ENCODE measurements around the gene GLRX2. TPM values are rescaled to one million over a fixed set of nuclear protein-coding genes. Genes with fewer than 3 reads are reported as not detected.

GLRX2 gene
- 14.5 TPM for polyA plus RNA-seq (2013)

- H3K4me3 ChIP-seq (ENCODE audit: control insufficient read depth in 1 of 7, extremely low read depth in 1 of 7, insufficient read depth in 4 of 7, low read depth in 2 of 7, low read length in 6 of 7) = peak within 1 kb of the TSS; percentile 60 to 98 (median 87)
- H3K36me3 ChIP-seq (ENCODE audit: control insufficient read depth in 4 of 4, insufficient read depth in 4 of 4, low read length in 3 of 4) = peaks cover 0 to 6% (median 3%) of the 10 kb centered on the region in 4 experiments
- H3K4me1 ChIP-seq (ENCODE audit: control extremely low read depth in 1 of 4, control insufficient read depth in 4 of 4, insufficient read depth in 4 of 4, low read length in 3 of 4) = peaks cover 10 to 18% (median 14%) of the 10 kb centered on the region in 4 experiments
- peak; percentile 76 to 91 (median 85) for DNase-seq
- H3K9me3 ChIP-seq (ENCODE audit: control extremely low read depth in 1 of 5, control insufficient read depth in 4 of 5, insufficient read depth in 2 of 5, low read depth in 1 of 5, low read length in 4 of 5) = no peaks in the 10 kb centered on the region
- ChIA-PET CTCF (interaction anchor here (1.1 to 1.7 kb wide), 3 partner anchors 12 to 34 kb away, joined by 3 to 7 read pairs (median 3); no protein-coding TSS in a partner anchor), POLR2A (interaction anchor here (0.5 to 1.5 kb wide), 3 partner anchors 12 to 45 kb away, joined by 3 to 7 read pairs (median 5); partner anchors contain the start of gene CDC73)
- no peaks in the 10 kb centered on the region for H3K27me3 ChIP-seq (replicated peaks in 2 of 5; ENCODE audit: control insufficient read depth in 4 of 5, insufficient read depth in 5 of 5, low read length in 4 of 5)
- WGBS (ENCODE audit: insufficient coverage) = under 1% methylated on average over 70 of the region's 73 CpGs
- H3K27ac ChIP-seq (ENCODE audit: insufficient read depth in 1 of 2, low read depth in 1 of 2, low read length in 2 of 2, poor library complexity in 1 of 2, severe bottlenecking in 2 of 2) = peak within 1 kb of the TSS; percentile 47 to 85
Measured at GRCh38 chr1:193104907-193105820, at the start of gene GLRX2. TSS of gene GLRX2 (minus strand) at chr1:193105414. CDS start at chr1:193105382, 32 bp downstream.

GRCh38 chr1:193144999-193145398 lies 39.8 kb upstream of the GLRX2 start:
- H3K27me3 ChIP-seq (replicated peaks in 2 of 5; ENCODE audit: control insufficient read depth in 4 of 5, insufficient read depth in 5 of 5, low read length in 4 of 5) = no peaks in the 10 kb centered on the region
- H3K27ac ChIP-seq (ENCODE audit: insufficient read depth in 1 of 2, low read depth in 1 of 2, low read length in 2 of 2, poor library complexity in 1 of 2, severe bottlenecking in 2 of 2) = no peak overlapping the region
- H3K4me1 ChIP-seq (ENCODE audit: control extremely low read depth in 1 of 4, control insufficient read depth in 4 of 4, insufficient read depth in 4 of 4, low read length in 3 of 4) = no peaks in the 10 kb centered on the region
- H3K9me3 ChIP-seq (ENCODE audit: control extremely low read depth in 1 of 5, control insufficient read depth in 4 of 5, insufficient read depth in 2 of 5, low read depth in 1 of 5, low read length in 4 of 5) = no peaks in the 10 kb centered on the region
- DNase-seq = no peak
- H3K36me3 ChIP-seq (ENCODE audit: control insufficient read depth in 4 of 4, insufficient read depth in 4 of 4, low read length in 3 of 4) = peaks cover 10 to 63% (median 39%) of the 10 kb centered on the region in 4 experiments
- no peak overlapping the region for H3K4me3 ChIP-seq (ENCODE audit: control insufficient read depth in 1 of 7, extremely low read depth in 1 of 7, insufficient read depth in 4 of 7, low read depth in 2 of 7, low read length in 6 of 7)
- ChIA-PET POLR2A (no interaction called here), CTCF (interaction anchor here (1.2 kb wide), 1 partner anchor 21 kb away, joined by 3 read pairs; no protein-coding TSS in a partner anchor)
- no CpG with 5 or more reads among the region's 1 CpG for WGBS (ENCODE audit: insufficient coverage)

- ChIA-PET CTCF (interaction anchor here (2.6 kb wide), 1 partner anchor 10 kb away, joined by 8 read pairs; no protein-coding TSS in a partner anchor), POLR2A (no interaction called here)
- no peak for DNase-seq
- Histone ChIP-seq H3K9me3 (ENCODE audit: control extremely low read depth in 1 of 5, control insufficient read depth in 4 of 5, insufficient read depth in 2 of 5, low read depth in 1 of 5, low read length in 4 of 5) (no peaks in the 10 kb centered on the region), H3K27ac (ENCODE audit: insufficient read depth in 1 of 2, low read depth in 1 of 2, low read length in 2 of 2, poor library complexity in 1 of 2, severe bottlenecking in 2 of 2) (no peak overlapping the region), H3K27me3 (replicated peaks in 2 of 5; ENCODE audit: control insufficient read depth in 4 of 5, insufficient read depth in 5 of 5, low read length in 4 of 5) (no peaks in the 10 kb centered on the region), H3K36me3 (ENCODE audit: control insufficient read depth in 4 of 4, insufficient read depth in 4 of 4, low read length in 3 of 4) (peaks cover 15 to 66% (median 42%) of the 10 kb centered on the region in 4 experiments), H3K4me3 (ENCODE audit: control insufficient read depth in 1 of 7, extremely low read depth in 1 of 7, insufficient read depth in 4 of 7, low read depth in 2 of 7, low read length in 6 of 7) (no peak overlapping the region), H3K4me1 (ENCODE audit: control extremely low read depth in 1 of 4, control insufficient read depth in 4 of 4, insufficient read depth in 4 of 4, low read length in 3 of 4) (no peaks in the 10 kb centered on the region)
- WGBS (ENCODE audit: insufficient coverage) = 97% methylated on average over 3 of the region's 5 CpGs
Measured at GRCh38 chr1:193144361-193144938, 39.2 kb upstream of the GLRX2 start.

GRCh38 chr1:193143285-193143684 lies 38.1 kb upstream of the GLRX2 start:
- Histone ChIP-seq H3K27ac (ENCODE audit: insufficient read depth in 1 of 2, low read depth in 1 of 2, low read length in 2 of 2, poor library complexity in 1 of 2, severe bottlenecking in 2 of 2) (no peak overlapping the region), H3K9me3 (ENCODE audit: control extremely low read depth in 1 of 5, control insufficient read depth in 4 of 5, insufficient read depth in 2 of 5, low read depth in 1 of 5, low read length in 4 of 5) (no peaks in the 10 kb centered on the region), H3K27me3 (replicated peaks in 2 of 5; ENCODE audit: control insufficient read depth in 4 of 5, insufficient read depth in 5 of 5, low read length in 4 of 5) (no peaks in the 10 kb centered on the region), H3K4me3 (ENCODE audit: control insufficient read depth in 1 of 7, extremely low read depth in 1 of 7, insufficient read depth in 4 of 7, low read depth in 2 of 7, low read length in 6 of 7) (no peak overlapping the region), H3K36me3 (ENCODE audit: control insufficient read depth in 4 of 4, insufficient read depth in 4 of 4, low read length in 3 of 4) (peaks cover 22 to 66% (median 49%) of the 10 kb centered on the region in 4 experiments), H3K4me1 (ENCODE audit: control extremely low read depth in 1 of 4, control insufficient read depth in 4 of 4, insufficient read depth in 4 of 4, low read length in 3 of 4) (no peaks in the 10 kb centered on the region)
- ChIA-PET CTCF (interaction anchor here (1.0 to 2.6 kb wide), 5 partner anchors 10 to 669 kb away, joined by 3 to 8 read pairs (median 3); no protein-coding TSS in a partner anchor), POLR2A (no interaction called here)
- peak; percentile 12 to 37 (median 34) for DNase-seq
- WGBS (ENCODE audit: insufficient coverage) = no CpG with 5 or more reads among the region's 1 CpG

- POLR2A ChIA-PET = no interaction called here
- WGBS (ENCODE audit: insufficient coverage) = no CpG with 5 or more reads among the region's 2 CpGs
- H3K4me3 ChIP-seq (ENCODE audit: control insufficient read depth in 1 of 7, extremely low read depth in 1 of 7, insufficient read depth in 4 of 7, low read depth in 2 of 7, low read length in 6 of 7) = no peak overlapping the region
- no peaks in the 10 kb centered on the region for H3K4me1 ChIP-seq (ENCODE audit: control extremely low read depth in 1 of 4, control insufficient read depth in 4 of 4, insufficient read depth in 4 of 4, low read length in 3 of 4)
- H3K9me3 ChIP-seq (ENCODE audit: control extremely low read depth in 1 of 5, control insufficient read depth in 4 of 5, insufficient read depth in 2 of 5, low read depth in 1 of 5, low read length in 4 of 5) = no peaks in the 10 kb centered on the region
- H3K36me3 ChIP-seq (ENCODE audit: control insufficient read depth in 4 of 4, insufficient read depth in 4 of 4, low read length in 3 of 4) = peaks cover 26 to 63% (median 46%) of the 10 kb centered on the region in 4 experiments
- CTCF ChIA-PET = interaction anchor here (1.0 to 2.6 kb wide), 4 partner anchors 9 to 668 kb away, joined by 3 to 8 read pairs (median 4); no protein-coding TSS in a partner anchor
- no peak overlapping the region for H3K27ac ChIP-seq (ENCODE audit: insufficient read depth in 1 of 2, low read depth in 1 of 2, low read length in 2 of 2, poor library complexity in 1 of 2, severe bottlenecking in 2 of 2)
- no peak for DNase-seq
- no peaks in the 10 kb centered on the region for H3K27me3 ChIP-seq (replicated peaks in 2 of 5; ENCODE audit: control insufficient read depth in 4 of 5, insufficient read depth in 5 of 5, low read length in 4 of 5)
Measured at GRCh38 chr1:193142409-193142808, 37.2 kb upstream of the GLRX2 start.

GRCh38 chr1:193141804-193142203 lies 36.6 kb upstream of the GLRX2 start:
- no peak for DNase-seq
- H3K36me3 ChIP-seq (ENCODE audit: control insufficient read depth in 4 of 4, insufficient read depth in 4 of 4, low read length in 3 of 4) = peaks cover 29 to 62% (median 43%) of the 10 kb centered on the region in 4 experiments
- H3K4me1 ChIP-seq (ENCODE audit: control extremely low read depth in 1 of 4, control insufficient read depth in 4 of 4, insufficient read depth in 4 of 4, low read length in 3 of 4) = no peaks in the 10 kb centered on the region
- H3K4me3 ChIP-seq (ENCODE audit: control insufficient read depth in 1 of 7, extremely low read depth in 1 of 7, insufficient read depth in 4 of 7, low read depth in 2 of 7, low read length in 6 of 7) = no peak overlapping the region
- POLR2A ChIA-PET = no interaction called here
- no CpG with 5 or more reads among the region's 3 CpGs for WGBS (ENCODE audit: insufficient coverage)
- CTCF ChIA-PET = interaction anchor here (1.6 to 2.6 kb wide), 3 partner anchors 13 to 668 kb away, joined by 3 to 8 read pairs (median 5); no protein-coding TSS in a partner anchor
- H3K9me3 ChIP-seq (ENCODE audit: control extremely low read depth in 1 of 5, control insufficient read depth in 4 of 5, insufficient read depth in 2 of 5, low read depth in 1 of 5, low read length in 4 of 5) = no peaks in the 10 kb centered on the region
- no peak overlapping the region for H3K27ac ChIP-seq (ENCODE audit: insufficient read depth in 1 of 2, low read depth in 1 of 2, low read length in 2 of 2, poor library complexity in 1 of 2, severe bottlenecking in 2 of 2)
- no peaks in the 10 kb centered on the region for H3K27me3 ChIP-seq (replicated peaks in 2 of 5; ENCODE audit: control insufficient read depth in 4 of 5, insufficient read depth in 5 of 5, low read length in 4 of 5)

Data from common myeloid progenitor, CD34-positive (primary cell).